HG02642 (cell line): ENCODE results near the gene EPB41L4B.
"Not testable (repeated sequence)": the region's sequence is repeated elsewhere in the genome, so short reads cannot be mapped to it uniquely, and the experiment has no call there.

Experiments used
- ATAC-seq: cut with Tn5 transposase; IDR thresholded peaks from one replicate; pipeline ENCODE4 v1.9.1; 2021; ENCODE audit warnings: mild to moderate bottlenecking; ENCODE audit not compliant: unreplicated experiment, poor library complexity

The EPB41L4B gene

DNA sequence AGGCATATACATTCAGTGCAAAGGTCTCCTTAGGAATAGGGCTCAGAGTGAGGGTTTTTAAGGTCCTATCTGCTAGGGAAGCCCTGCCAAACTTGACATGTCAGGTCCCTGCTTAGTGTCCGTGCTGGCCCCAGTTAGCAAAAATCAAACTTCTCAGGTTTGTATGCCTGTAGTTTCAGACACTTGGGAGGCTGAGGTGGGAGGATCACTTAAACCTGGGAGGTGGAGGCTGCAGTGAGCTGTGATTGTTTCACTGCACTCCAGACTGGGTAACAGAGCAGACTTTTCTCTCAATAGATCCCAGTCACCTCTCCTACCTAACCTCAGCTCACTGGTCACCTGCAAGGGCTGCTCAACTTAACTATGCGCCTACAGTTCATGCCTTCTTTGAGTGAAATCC lies 182.4 kb downstream of the EPB41L4B start:
- ATAC-seq: no peak

DNA sequence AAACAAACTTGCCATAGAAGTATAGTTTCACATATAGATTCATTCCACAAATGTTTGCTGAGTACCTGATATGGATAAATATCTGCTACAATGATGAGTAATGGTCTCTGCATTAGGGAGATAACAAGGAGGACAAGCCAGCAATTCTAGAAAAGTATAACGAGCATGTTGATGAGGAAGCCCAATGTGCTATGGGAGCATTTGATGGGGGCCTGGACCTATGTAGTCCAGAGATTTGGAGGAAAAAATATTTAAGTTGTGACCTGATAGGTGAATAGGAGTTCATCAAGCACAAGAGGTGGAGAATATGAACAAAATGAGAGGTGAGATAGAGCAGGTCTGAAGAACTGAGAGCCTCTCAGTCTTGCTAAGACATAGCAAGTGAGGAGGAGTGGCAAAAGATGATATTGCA lies 186.7 kb downstream of the EPB41L4B start:
- ATAC-seq: no peak

DNA sequence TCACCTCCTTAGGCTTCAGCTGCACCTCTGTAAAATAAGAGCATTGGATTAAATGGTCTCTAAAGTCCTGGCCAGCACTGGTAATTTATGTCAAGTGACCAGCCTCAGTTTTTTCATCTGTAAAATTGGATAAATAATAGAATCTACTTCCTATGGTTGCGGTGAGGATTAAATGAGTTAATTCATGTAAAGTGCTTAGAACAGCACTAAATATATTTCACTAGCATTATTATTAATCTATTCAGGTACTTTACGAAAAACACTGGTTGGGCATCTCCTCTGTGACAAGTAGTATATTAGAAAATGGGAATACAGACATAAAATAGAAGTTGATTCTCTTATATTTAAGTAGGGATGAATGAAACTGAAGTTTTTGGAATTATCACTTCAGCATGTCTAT lies 187.3 kb downstream of the EPB41L4B start:
- ATAC-seq: no peak

DNA sequence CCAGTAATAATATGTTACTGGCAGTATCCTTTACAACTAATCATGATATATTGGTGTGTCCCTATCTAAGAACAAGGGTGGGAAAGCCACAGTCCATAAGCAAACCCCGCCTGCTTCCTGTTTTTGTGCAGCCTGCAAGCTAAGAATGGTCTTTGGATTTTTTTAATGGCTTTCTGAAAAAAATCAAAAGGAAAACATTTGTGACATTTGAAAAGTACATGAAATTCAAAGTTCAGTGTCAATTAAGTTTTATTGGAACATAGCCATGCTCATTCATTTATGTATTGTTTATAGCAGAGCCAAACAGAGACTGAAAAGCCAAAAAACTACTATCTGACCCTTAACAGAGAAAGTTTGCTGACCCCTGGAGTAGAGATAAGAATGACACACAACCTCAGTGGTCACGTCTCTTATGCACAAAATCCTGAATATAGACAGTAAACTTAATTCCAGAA lies 188.3 kb downstream of the EPB41L4B start:
- ATAC-seq: no peak

DNA sequence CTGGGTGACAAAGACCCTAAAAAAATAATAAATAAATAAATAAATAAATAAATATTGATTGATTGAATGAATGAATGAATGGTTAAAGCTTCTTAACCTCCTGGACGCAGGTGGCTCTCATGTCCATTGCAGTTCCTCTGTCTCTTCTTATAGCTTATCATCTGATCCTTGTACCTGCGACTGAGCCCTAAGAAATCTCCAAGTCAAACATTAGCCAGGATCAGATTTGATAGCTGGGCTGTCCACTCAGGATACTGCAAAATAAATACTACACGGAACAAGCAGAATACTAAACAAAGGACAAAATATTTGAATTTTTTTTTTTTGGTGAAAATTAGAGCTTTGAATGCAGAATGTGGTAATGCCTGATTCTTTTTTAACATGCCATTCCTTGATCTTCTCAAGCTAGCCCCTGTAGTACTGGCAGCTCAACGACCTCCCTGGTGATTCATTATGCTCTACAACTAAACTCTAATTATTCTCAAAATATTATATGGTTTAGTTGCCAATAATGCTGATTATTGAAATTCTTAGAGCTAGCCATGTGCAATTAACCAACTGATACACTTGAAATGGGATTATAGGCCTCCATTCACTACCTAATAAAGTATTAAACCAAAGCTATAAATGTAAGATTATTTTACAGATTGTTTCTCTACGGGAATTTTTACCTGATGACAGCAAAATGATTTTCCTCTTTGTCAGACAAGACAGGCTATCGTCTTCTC lies 191.2 kb downstream of the EPB41L4B start:
- ATAC-seq: no peak

DNA sequence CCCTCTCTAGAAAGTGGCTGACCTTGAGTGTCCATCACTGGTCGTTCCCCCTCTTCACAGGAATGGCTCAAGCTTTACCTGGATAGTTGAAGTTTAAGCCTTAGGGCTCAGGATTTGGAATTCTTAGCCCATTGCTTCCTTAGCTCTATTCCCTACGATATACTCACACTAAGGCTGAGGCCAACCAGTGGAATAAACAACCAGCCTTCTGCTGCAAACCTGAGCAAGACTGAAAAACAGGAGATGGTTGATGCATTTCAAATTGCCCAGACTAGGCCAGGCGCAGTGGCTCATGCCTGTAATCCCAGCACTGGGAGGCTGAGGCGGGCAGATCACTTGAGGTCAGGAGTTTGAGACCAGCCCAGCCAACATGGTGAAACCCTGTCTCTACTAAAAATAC lies 194.2 kb downstream of the EPB41L4B start:
- ATAC-seq: not testable (repeated sequence)

DNA sequence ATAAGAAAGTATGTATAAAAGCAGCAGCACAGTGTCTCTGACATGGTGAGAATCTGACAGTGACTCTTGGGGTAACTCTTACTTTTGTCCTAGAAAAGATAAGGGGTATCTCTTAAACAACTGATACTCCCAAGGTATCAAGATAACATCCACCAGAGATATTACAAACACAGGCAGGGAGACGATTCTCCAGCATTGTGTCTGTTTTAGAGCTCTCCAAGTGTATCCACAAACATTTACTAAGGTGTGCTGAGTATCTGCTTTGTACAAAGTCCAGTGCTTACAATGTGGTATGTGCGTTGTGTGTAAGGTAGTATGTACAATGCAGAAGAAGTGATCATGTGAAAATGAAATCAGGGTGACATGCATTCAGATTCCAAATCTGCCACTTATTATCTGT lies 196.7 kb downstream of the EPB41L4B start:
- ATAC-seq: no peak

DNA sequence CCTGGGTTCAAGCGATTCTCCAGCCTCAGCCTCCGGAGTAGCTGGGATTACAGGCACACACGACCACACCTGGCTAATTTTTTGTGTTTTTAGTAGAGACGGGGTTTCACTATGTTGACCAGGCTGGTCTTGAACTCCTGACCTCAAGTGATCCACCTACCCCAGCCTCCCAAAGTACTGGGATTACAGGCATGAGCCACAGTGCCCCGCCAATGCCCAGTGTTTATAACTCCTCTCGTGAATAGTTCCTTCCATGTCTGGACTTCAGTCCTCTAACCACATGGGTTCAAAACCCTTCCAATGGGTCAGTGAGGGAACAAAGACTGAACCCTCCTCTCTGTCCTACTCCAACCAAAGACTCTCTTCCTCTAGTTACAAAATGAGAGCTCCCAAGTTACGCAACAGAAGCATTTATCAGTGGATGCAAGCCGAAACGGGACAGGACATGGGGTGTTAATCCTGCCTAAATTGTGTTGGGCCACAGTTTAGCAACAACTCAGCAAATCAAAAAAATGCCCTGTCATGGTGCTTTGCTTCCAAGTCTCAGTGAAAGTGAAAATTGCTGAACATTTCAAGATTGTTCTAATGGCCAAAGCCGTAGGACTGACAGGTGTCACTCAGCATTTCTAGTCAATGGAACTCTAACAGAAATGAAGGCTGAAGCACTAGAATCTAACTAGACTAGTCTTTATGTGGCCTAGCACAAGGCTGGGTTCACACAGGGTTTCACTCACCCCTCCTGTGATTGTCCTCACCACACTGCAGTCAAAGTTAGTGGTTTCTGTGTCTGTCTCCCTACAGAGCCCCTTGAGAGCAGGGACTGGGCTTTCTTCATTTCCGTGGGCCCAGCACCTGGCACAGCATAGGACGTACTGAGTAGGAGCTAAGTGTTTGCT lies 197.9 kb downstream of the EPB41L4B start:
- ATAC-seq: peak; percentile 25
